GM04503 (cell line): Measurements from ENCODE around the gene SMARCC2.

Source experiments
- DNase-seq: peaks from one replicate; pipeline ENCODE4 v3.0.0-alpha.2; 2012; ENCODE audit warnings: low read depth

Gene SMARCC2

GRCh38 chr12:56189099-56189917 lies at the start of gene SMARCC2:
SMARCC2 (minus strand) TSS chr12:56189483; CDS start chr12:56189461, 22 bp downstream.
- no peak for DNase-seq

GRCh38 chr12:56237552-56237951 lies 48.3 kb upstream of the SMARCC2 start:
- DNase-seq, result no peak

DNA sequence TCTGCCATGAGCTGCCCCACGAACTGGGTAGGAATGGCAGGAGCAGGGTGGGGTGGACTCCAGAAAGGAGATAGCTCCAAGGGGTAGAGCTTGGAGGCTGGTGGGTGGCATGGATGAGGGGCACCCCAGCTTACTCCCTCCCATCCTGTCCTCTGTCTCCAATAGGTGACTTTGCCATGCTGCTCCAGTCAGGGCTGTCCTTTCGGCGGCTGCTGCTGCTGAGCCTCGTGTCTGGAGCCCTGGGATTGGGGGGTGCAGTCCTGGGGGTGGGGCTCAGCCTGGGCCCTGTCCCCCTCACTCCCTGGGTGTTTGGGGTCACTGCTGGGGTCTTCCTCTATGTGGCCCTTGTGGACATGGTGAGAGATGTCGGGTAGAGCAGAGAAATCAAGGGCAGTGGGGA lies 47.7 kb upstream of the SMARCC2 start:
- DNase-seq, result no peak

DNA sequence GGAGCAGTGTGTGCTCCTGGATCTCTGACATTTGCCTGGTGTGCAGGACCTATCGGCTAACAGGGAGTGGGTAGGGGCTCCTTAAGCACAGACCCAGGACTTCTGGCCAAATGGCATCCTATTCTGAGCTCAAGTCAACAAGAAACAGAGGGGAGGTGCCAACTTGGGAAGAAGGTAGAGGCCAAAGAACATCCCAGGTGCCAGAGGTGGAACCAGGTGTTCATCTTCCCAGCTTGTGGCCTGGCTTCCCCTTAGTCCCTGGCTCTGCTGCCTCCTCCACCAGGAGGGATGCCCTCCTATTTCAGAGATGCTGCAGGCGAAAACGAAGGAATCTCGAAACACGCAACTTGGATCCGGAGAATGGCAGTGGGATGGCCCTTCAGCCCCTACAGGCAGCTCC lies 46.8 kb upstream of the SMARCC2 start:
- no peak for DNase-seq

- no peak for DNase-seq
These were observed 45.6 kb upstream of the SMARCC2 start for GRCh38 chr12:56234746-56235436.

DNA sequence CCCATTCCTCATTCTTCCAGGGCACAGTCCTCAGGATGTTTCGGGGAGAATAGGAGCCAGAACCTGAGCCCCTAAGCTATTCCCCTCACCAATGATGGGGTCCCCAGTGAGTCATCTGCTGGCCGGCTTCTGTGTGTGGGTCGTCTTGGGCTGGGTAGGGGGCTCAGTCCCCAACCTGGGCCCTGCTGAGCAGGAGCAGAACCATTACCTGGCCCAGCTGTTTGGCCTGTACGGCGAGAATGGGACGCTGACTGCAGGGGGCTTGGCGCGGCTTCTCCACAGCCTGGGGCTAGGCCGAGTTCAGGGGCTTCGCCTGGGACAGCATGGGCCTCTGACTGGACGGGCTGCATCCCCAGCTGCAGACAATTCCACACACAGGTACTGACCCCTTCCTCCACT lies 41.9 kb upstream of the SMARCC2 start:
- DNase-seq, result no peak

DNA sequence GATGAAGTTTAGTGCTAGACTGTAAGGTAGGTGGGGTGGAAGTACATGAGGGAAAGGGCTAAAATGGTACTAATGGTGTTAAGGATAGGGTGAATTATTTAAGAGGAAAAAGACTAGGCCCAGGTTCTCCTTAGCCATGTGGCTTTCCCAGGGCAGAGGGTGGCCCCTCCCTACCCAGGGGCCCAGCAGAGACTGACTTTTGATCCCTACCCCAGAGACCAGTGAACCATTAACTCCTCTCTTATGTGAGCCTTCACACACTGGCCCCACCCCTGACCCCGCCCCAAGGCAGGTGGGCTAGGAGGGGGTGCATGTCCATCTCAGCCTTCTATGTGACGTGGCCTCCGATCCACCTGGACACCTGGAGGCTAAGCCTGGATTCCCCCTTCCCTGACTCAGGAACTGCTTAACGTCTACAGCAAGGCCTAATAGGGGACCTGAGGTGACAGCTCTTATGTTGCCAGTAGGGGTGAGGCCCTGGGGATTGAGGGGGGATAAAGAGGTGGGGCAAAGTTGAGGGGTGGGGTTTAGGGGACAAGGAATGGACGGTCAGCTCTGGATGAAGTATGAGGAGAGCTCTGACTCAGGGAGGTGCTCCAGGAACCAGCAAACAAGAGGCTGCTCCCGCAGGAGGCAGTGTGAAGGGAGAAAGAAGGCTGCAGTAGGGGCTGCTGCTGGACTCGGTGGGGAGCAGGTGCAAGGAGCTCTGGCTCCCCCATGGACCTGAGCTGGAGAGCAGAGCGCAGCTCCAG lies 41.3 kb upstream of the SMARCC2 start:
- DNase-seq, result no peak

- no peak for DNase-seq
These were observed 40.7 kb upstream of the SMARCC2 start, which contains the start of gene SLC39A5 for GRCh38 chr12:56229916-56230431. SLC39A5 (plus strand) TSS chr12:56230051; CDS start chr12:56231275, 1,224 bp downstream.

GRCh38 chr12:56229082-56229481 lies 39.8 kb upstream of the SMARCC2 start:
- no peak for DNase-seq

DNA sequence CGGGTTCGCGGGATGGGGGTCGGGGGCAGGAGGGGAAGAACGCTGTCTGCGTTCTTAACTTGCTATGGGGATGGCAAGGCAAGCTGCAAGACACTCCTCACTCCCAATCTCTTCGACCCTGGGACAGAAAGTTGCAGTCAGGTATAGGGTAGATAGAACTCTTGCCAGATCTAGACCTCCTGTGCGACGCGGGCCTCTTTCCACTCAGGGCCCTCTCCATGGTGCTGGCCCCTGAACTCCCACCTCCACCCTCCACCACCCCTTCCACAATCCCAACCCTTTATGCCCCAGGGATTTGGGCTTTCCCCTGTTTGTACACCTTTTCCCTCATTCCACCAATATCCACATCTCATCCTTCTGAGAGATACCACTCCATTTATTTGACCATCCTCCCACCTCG lies 35.7 kb upstream of the SMARCC2 start:
- DNase-seq, result no peak

- peak; percentile 88 for DNase-seq
These were observed 34.9 kb upstream of the SMARCC2 start, which contains the start of gene NABP2 for GRCh38 chr12:56224102-56224701. NABP2 (plus strand) TSS chr12:56224342; CDS start chr12:56224857, 515 bp downstream.

DNA sequence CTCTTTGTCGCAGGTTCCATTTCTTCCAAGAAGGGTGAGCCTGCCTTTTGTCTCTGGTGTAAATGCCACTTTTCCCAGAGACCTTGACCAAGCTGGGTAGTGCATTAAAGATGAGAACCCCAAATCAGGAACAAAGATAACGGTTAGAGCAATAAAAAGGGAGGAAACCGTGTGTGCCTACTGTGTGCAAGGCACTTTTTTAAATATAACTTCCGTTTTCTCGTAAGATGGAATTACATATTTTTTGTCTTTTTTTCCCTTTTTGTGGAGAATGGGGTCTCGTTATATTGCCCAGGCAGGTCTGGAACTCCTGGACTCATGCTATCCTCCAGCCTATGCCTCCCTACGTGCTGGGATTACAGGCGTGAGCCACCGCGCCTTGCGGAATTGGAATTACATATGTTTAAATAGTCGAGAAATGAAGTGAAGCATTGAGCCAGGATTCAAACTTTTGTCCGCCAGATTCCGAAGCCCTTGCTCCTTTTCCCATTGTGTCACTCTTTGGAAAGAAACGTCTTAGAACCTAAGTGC lies 34.4 kb upstream of the SMARCC2 start:
- no peak for DNase-seq

GRCh38 chr12:56222531-56222895 lies 33.2 kb upstream of the SMARCC2 start:
- no peak for DNase-seq

GRCh38 chr12:56221757-56222530 lies 32.7 kb upstream of the SMARCC2 start, which contains the start of gene RNF41:
RNF41 (minus strand) TSS chr12:56221922; CDS start chr12:56214047, 7,875 bp downstream.
- DNase-seq, result peak; percentile 83

GRCh38 chr12:56221232-56221756 lies 32.0 kb upstream of the SMARCC2 start:
- peak; percentile 62 for DNase-seq

DNA sequence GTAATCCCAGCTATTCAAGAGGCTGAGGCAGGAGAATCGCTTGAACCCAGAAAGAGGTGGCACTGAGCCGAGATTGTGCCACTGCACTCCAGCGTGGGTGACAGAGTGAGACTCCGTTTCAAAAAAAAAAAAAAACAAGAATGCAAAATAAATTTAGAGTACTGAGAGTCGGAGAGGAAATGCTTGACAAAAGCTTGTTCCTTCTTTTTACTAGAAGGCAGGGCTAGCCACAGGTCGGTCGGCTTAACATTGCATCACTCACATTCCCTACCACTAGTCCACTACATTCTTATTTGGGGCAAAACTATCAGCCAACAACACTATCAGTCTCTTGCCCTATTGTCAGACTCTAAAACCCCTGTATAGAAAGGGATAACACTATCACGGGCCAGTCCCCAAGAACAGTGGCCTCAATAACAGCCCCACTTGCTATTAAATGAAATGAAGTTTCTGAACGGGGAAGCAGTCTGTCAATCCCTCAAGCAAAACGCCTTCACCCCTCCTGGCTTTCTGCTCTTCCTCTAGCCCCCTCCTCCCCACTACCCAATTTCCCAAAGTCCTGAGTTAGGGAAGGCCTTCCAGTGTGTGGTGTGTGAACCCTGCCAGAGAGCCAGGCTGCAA lies 31.4 kb upstream of the SMARCC2 start:
- DNase-seq, result no peak

GRCh38 chr12:56219840-56220239 lies 30.6 kb upstream of the SMARCC2 start:
- DNase-seq, result no peak

GRCh38 chr12:56216461-56216860 lies 27.2 kb upstream of the SMARCC2 start:
- no peak for DNase-seq

DNA sequence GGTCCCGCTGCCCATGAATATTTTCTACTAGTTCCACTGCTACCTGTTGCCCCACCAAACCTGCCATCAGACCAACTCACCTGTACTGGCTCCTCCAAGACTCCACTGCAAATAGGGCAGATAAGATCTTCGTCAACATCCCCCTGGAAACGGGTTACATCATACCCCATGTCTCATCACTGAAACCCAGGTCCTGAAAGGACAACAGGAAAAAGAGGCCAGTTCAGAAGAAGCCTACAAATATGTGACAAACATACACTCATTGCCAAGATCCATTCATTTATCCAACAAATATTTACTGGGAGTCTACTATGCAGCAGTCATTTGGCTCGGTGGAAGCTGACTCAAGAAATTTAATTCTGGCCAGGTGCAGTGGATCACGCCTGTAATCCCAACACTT lies 24.6 kb upstream of the SMARCC2 start:
- no peak for DNase-seq

DNA sequence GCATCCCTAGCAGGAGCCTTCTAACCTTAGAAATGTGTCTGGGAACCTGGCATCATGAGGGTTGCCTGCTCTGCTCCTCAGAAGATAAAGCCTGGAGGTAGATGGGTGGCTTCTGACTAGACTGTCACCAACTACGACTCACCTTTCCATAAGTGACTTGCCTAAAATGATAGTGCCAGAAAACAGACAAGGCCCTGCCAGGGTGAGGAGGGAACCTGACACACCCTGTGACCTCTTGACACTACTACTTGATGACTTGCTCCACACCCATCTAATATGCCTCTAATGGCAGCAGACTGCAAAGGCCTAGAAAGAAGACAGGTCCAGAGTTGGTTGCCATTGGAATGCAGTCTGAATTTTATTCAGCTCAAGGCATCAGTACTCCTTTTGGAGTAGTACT lies 23.1 kb upstream of the SMARCC2 start:
- no peak for DNase-seq
